K562 (cell line): ENCODE data around the gene CIAO3. TPM values are rescaled to one million over a fixed set of nuclear protein-coding genes. Genes with fewer than 3 reads are reported as not detected.
"Not testable (repeated sequence)": the region's sequence is repeated elsewhere in the genome, so short reads cannot be mapped to it uniquely, and the experiment has no call there.

Source experiments
- ATAC-seq: fragments of 200-7000 bp; cut with Tn5 transposase; 3 replicates; pipeline ENCODE4 v1.9.1; 2020; ENCODE audit warnings: moderate library complexity
- BruUV-seq: library from RNA; stranded (reverse); fragments of 400-500 nt; replicated peaks from 2 replicates; lab custom pipeline; 2021; lab: Mats Ljungman, UMichigan
- CTCF ChIA-PET: fragments of 300-600 bp; formaldehyde crosslinking; extraction: SDS; loops from one replicate; lab custom pipeline; 2021; ENCODE audit warnings: low intra/inter-chr PET ratio; lab: Yijun Ruan, JAX
- POLR2A ChIA-PET: fragments of 300-600, 350-650 bp; sonication (Branson Sonifier 250); formaldehyde crosslinking; extraction: SDS; loops from one replicate; lab custom pipeline; 2021; ENCODE audit warnings: antibody characterized with exemption, inconsistent platforms; lab: Yijun Ruan, JAX
- DNase-seq, 4 experiments: peaks; one replicate each; pipeline versions ENCODE4 v3.0.0 to v3.0.0-alpha.2; 2011 to 2018; ENCODE audit warnings: low spot score in 3 of 4, mixed read lengths in 3 of 4; ENCODE audit errors: extremely low read depth in 1 of 4
- FAIRE-seq: peaks from 2 replicates; lab custom pipeline; 2011; peaks lifted over from hg19 to GRCh38; lab: Jason Lieb, UNC
- H2AFZ ChIP-seq: 2 replicates; pipeline ENCODE4 v1.6.0; 2011; ENCODE audit warnings: low read depth, low read length, control low read depth, inconsistent platforms
- H3K27ac ChIP-seq: fragments of 200-600 bp; 3 replicates; pipeline ENCODE4 v1.8.0; 2011; ENCODE audit warnings: low read depth, mild to moderate bottlenecking, control low read depth, inconsistent platforms, low read length, moderate library complexity, mixed read lengths; ENCODE audit errors: extremely low read depth
- H3K27me3 ChIP-seq, 2 experiments: fragments of 300-600 bp in 1 of 2; 2 replicates in 1 of 2; 3 replicates in 1 of 2; pipeline versions ENCODE4 v1.6.0 to v1.8.0; 2011; ENCODE audit warnings: inconsistent platforms in 2 of 2, low read length in 2 of 2, mild to moderate bottlenecking in 1 of 2, mixed read lengths in 1 of 2, moderate library complexity in 1 of 2; ENCODE audit not compliant: control insufficient read depth in 2 of 2, insufficient read depth in 2 of 2
- H3K36me3 ChIP-seq: fragments of 300-600 bp; 3 replicates; pipeline ENCODE4 v1.8.0; 2011; ENCODE audit warnings: mild to moderate bottlenecking, low read length, inconsistent platforms; ENCODE audit not compliant: control insufficient read depth, insufficient read depth
- H3K4me1 ChIP-seq, 2 experiments: fragments of 200-600 bp in 1 of 2; replicated peaks in 1 of 2; 2 replicates in 1 of 2; 3 replicates in 1 of 2; pipeline versions ENCODE4 v1.5.1 to v1.8.0; 2011; ENCODE audit warnings: inconsistent platforms in 2 of 2, low read length in 2 of 2, mild to moderate bottlenecking in 1 of 2, mixed read lengths in 1 of 2, moderate library complexity in 1 of 2; ENCODE audit not compliant: control insufficient read depth in 2 of 2, insufficient read depth in 2 of 2
- H3K4me2 ChIP-seq: 2 replicates; pipeline ENCODE4 v1.6.1; 2011; ENCODE audit warnings: low read length, control low read depth, inconsistent platforms, mixed read lengths; ENCODE audit not compliant: insufficient read depth
- H3K4me3 ChIP-seq: fragments of 200-600 bp; sonication (generic), shearing (Covaris generic); 2 replicates; pipeline ENCODE4 v1.5.1; 2016; ENCODE audit warnings: control low read depth, inconsistent platforms
- H3K79me2 ChIP-seq: fragments of 200-600 bp; 3 replicates; pipeline ENCODE4 v1.8.0; 2011; ENCODE audit warnings: low read length, inconsistent platforms; ENCODE audit not compliant: control insufficient read depth, insufficient read depth
- H3K9ac ChIP-seq, 2 experiments: 2 replicates each; pipeline versions ENCODE4 v1.6.0 to v1.6.1; 2011; ENCODE audit warnings: low read depth in 2 of 2, low read length in 2 of 2, control low read depth in 1 of 2, inconsistent platforms in 1 of 2, mild to moderate bottlenecking in 1 of 2, mixed read lengths in 1 of 2; ENCODE audit not compliant: insufficient read depth in 1 of 2
- H3K9me1 ChIP-seq: one replicate; pipeline ENCODE4 v1.6.0; 2011; ENCODE audit warnings: inconsistent platforms, mild to moderate bottlenecking, low read length, moderate library complexity; ENCODE audit not compliant: control insufficient read depth, insufficient read depth
- H3K9me3 ChIP-seq: replicated peaks from 2 replicates; pipeline ENCODE4 v1.5.1; 2011; ENCODE audit warnings: low read depth, low read length, inconsistent platforms; ENCODE audit not compliant: control insufficient read depth, insufficient read depth
- H4K20me1 ChIP-seq: replicated peaks from 2 replicates; pipeline ENCODE4 v1.6.1; 2011; ENCODE audit warnings: low read length, inconsistent platforms, mixed read lengths; ENCODE audit not compliant: control insufficient read depth, insufficient read depth
- ADNP ChIP-seq: fragments of 200-800 bp; sonication (Bioruptor generic); IDR thresholded peaks from 2 replicates; pipeline ENCODE4 v1.6.1; 2016; ENCODE audit warnings: missing genetic modification characterization, missing compliant biosample characterization
- CHD2 ChIP-seq: IDR thresholded peaks from 2 replicates; pipeline ENCODE4 v1.6.1; 2011; ENCODE audit warnings: low read depth, low read length
- COPS2 ChIP-seq: fragments of 450-650 bp; conservative IDR thresholded peaks from 2 replicates; pipeline ENCODE4 v1.6.1; 2016; ENCODE audit warnings: mild to moderate bottlenecking, moderate library complexity
- CXXC5 ChIP-seq: fragments of 250-450 bp; sonication (Bioruptor Pico); IDR thresholded peaks from 2 replicates; pipeline ENCODE4 v1.8.0; 2022; ENCODE audit warnings: inconsistent platforms, mild to moderate bottlenecking, moderate library complexity
- EP300 ChIP-seq: IDR thresholded peaks from 2 replicates; pipeline ENCODE4 v1.6.1; 2012; ENCODE audit warnings: low read length, improper control_type of control experiment
- ETV6 ChIP-seq, 3 experiments: fragments of 150-350 bp in 1 of 3; sonication (generic) in 1 of 3; formaldehyde crosslinking in 1 of 3; IDR thresholded peaks; 2 replicates each; pipeline versions ENCODE4 v1.6.1 to v1.8.0; 2014 to 2022; ENCODE audit warnings: borderline replicate concordance in 2 of 3, low read depth in 2 of 3, antibody characterized with exemption in 1 of 3, low read length in 1 of 3, mild to moderate bottlenecking in 1 of 3, missing genetic modification reagents in 1 of 3
- HNRNPUL1 ChIP-seq: fragments of 200-400 bp; formaldehyde crosslinking; IDR thresholded peaks from 2 replicates; pipeline ENCODE4 v1.6.1; 2017; ENCODE audit warnings: low read length
- MYNN ChIP-seq, 2 experiments: sonication (generic); formaldehyde crosslinking in 1 of 2; IDR thresholded peaks; 2 replicates each; pipeline versions ENCODE4 v1.5.0 to v1.6.1; 2016 to 2020; ENCODE audit warnings: antibody characterized with exemption in 1 of 2, missing genetic modification reagents in 1 of 2
- NR2C1 ChIP-seq, 2 experiments: fragments of 450-650 bp; IDR thresholded peaks; 2 replicates each; pipeline ENCODE4 v1.6.1; 2017; ENCODE audit warnings: mild to moderate bottlenecking in 2 of 2, antibody characterized with exemption in 1 of 2, inconsistent platforms in 1 of 2, missing compliant biosample characterization in 1 of 2, missing genetic modification characterization in 1 of 2
- SP2 ChIP-seq: IDR thresholded peaks from 2 replicates; pipeline ENCODE4 v1.6.1; 2011; ENCODE audit warnings: mild to moderate bottlenecking, low read depth, low read length, moderate library complexity; ENCODE audit not compliant: poor library complexity, severe bottlenecking; ENCODE audit errors: extremely low read depth
- TRIM25 ChIP-seq: fragments of 450-650 bp; IDR thresholded peaks from 2 replicates; pipeline ENCODE4 v1.7.0; 2016; ENCODE audit warnings: borderline replicate concordance
- TRIM28 ChIP-seq: fragments of 450-650 bp; IDR thresholded peaks from 2 replicates; pipeline ENCODE4 v1.6.1; 2017
- ZNF766 ChIP-seq: fragments of 200-800 bp; sonication (Bioruptor generic); conservative IDR thresholded peaks from 2 replicates; pipeline ENCODE4 v1.6.1; 2016; ENCODE audit warnings: missing genetic modification characterization, missing compliant biosample characterization
- WGBS: fragments of 100-300 bp; shearing (Covaris generic); methylation state at CpG from one replicate; pipeline ENCODE4 v1.1.6; 2016; ENCODE audit warnings: low coverage, mixed read lengths; ENCODE audit not compliant: insufficient coverage; ENCODE audit errors: missing lambda C conversion rate; 5-methylcytosine and 5-hydroxymethylcytosine counted together
- in situ Hi-C: fragments of 300-500 bp; cut with MboI; formaldehyde crosslinking; loops from 4 replicates; pipeline ENCODE4 v1.15.0; 2018; ENCODE audit warnings: inconsistent platforms, mixed read lengths
- intact Hi-C: fragments of 100-400 bp; cut with micrococcal nuclease; formaldehyde crosslinking; loops from 2 replicates; pipeline ENCODE4 v1.14.2; 2022
- polyA plus RNA-seq, 8 experiments: library from polyadenylated mRNA; depleted of rRNA in 4 of 8; stranded (reverse) in 5 of 8; unstranded in 3 of 8; fragments of >200 nt; fragmentation: Nextera tagmentation in 2 of 8; fragmentation: Illumina TruSeq in 1 of 8; extraction: Ambion mirVana in 2 of 8; extraction: Trizol in 1 of 8; gene quantifications; 2 replicates each; pipeline versions ENCODE4 v1.2.1 to v1.2.3, GENCODE V29; 2011 to 2014; ENCODE audit warnings: inconsistent platforms in 1 of 8, missing spikeins in 1 of 8
- total RNA-seq, 7 experiments: library from RNA; depleted of rRNA in 6 of 7; stranded (reverse); fragments of >200 nt in 6 of 7; fragmentation: Illumina TruSeq in 2 of 7; extraction: Trizol in 2 of 7; gene quantifications; 2 replicates each; pipeline versions ENCODE4 v1.2.1 to v1.2.3, GENCODE V29; 2011 to 2021; ENCODE audit warnings: low replicate concordance in 1 of 7

The CIAO3 gene
- total and polyA plus RNA-seq, 9 of the 15 experiments (the other 6 are each of a cell fraction or from before 2014, with no cell fraction given) = 2.2 to 35.6 (median 18.7) TPM

GRCh38 chr16:754121-754607, 13.4 kb upstream of the CIAO3 start:
- H3K27me3 ChIP-seq, H3K4me3 ChIP-seq, H3K9me1 ChIP-seq, in situ Hi-C loops, FAIRE-seq, H2AFZ ChIP-seq, H3K27ac ChIP-seq, H4K20me1 ChIP-seq, H3K4me2 ChIP-seq, ATAC-seq, H3K9me3 ChIP-seq, H3K36me3 ChIP-seq, H3K9ac ChIP-seq, BruUV-seq, intact Hi-C loops, CTCF ChIA-PET, DNase-seq, H3K79me2 ChIP-seq: not testable (repeated sequence)
- TF ChIP-seq ZNF766 (CRISPR knock-in tag) (peak; percentile 65), ADNP (tag) (peak; percentile 42; the same call in 1 of the 2 replicates)
- H3K4me1 ChIP-seq = peaks cover 9 to 14% of the 10 kb centered on the region in 2 experiments; a peak in 4 of 5 replicates
- POLR2A ChIA-PET = interaction anchor here (1.1 to 1.5 kb wide), 2 partner anchors 18 to 19 kb away, joined by 4 read pairs; no protein-coding TSS in a partner anchor
- 34% methylated on average over 8 of the region's 11 CpGs for WGBS

- DNase-seq = no peak
- Histone ChIP-seq H3K27ac (no peak overlapping the region), H2AFZ (peak overlapping the region; percentile 55), H3K36me3 (no peaks in the 10 kb centered on the region), H4K20me1 (no peaks in the 10 kb centered on the region), H3K79me2 (no peaks in the 10 kb centered on the region), H3K9me3 (no peaks in the 10 kb centered on the region), H3K4me3 (no peak overlapping the region), H3K4me2 (no peak overlapping the region), H3K27me3 (no peaks in the 10 kb centered on the region), H3K9me1 (no peaks in the 10 kb centered on the region), H3K4me1 (peaks cover 6 to 18% of the 10 kb centered on the region in 2 experiments; a peak in 3 of 5 replicates), H3K9ac (peak overlapping the region in 1 of 2 experiments; percentile 48; a peak in 1 of 4 replicates)
- WGBS = 32% methylated on average over 10 of the region's 10 CpGs
- intact Hi-C loops (no loop called here), in situ Hi-C loops (no loop called here)
- no peak for FAIRE-seq
- ChIA-PET CTCF (no interaction called here), POLR2A (interaction anchor here (0.6 to 1.4 kb wide), 3 partner anchors 11 to 345 kb away, joined by 3 to 5 read pairs (median 3); partner anchors contain the start of gene CIAO3)
- no TSS peak for BruUV-seq
- no peak for ATAC-seq
- TF ChIP-seq SP2 = no peak
- TF ChIP-seq COPS2 = no peak
- no peak for TF ChIP-seq MYNN (IDR thresholded peaks at IDR 0.05)
- TF ChIP-seq MYNN (CRISPR knock-in tag; IDR thresholded peaks at IDR 0.05) = no peak
- no peak for TF ChIP-seq HNRNPUL1
- TF ChIP-seq CHD2 = no peak
- TF ChIP-seq ETV6 (IDR thresholded peaks at IDR 0.05; ENCODE audit: borderline replicate concordance in 1 of 2, low read depth in 2 of 2, low read length in 1 of 2) = no peak
- TF ChIP-seq ETV6 (CRISPR knock-in tag; IDR thresholded peaks at IDR 0.05; ENCODE audit: borderline replicate concordance) = no peak
- TF ChIP-seq EP300 = no peak
- no peak for TF ChIP-seq TRIM28
- no peak for TF ChIP-seq NR2C1 (IDR thresholded peaks at IDR 0.05)
- no peak for TF ChIP-seq NR2C1 (tag; IDR thresholded peaks at IDR 0.05)
- TF ChIP-seq CXXC5 (CRISPR knock-in tag) = no peak
- TF ChIP-seq TRIM25 = no peak
Observed at GRCh38 chr16:752007-752312, 11.2 kb upstream of the CIAO3 start.
